NCI-H510A treated with DMSO at 0.1 percent for 48 hours (cell line): ENCODE results near the gene TAC4.
"Not testable (repeated sequence)": the region's sequence is repeated elsewhere in the genome, so short reads cannot be mapped to it uniquely, and the experiment has no call there.

ENCODE experiments used
- DNase-seq: peaks from one replicate; lab custom pipeline; 2025; lab: John Stamatoyannopoulos, UW

TAC4 gene

DNA sequence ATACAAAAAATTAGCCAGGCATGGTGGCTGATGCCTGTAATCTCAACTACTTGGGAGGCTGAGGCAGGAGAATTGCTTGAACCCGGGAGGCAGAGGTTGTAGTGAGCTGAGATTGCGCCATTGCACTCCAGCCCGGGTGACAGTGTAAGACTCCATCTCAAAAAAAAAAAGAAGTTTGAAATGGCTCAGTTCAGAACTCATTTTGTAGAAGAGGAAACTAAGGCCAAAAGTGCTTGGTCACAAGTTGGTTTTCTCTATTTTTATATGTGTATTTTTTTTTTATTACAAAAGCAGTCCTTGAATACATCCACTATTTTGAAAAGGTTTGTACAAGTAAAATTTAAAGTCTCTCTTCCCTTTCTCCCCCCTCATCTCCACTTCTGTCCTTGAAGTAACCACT lies 5.5 kb downstream of the TAC4 start:
- DNase-seq: no peak

DNA sequence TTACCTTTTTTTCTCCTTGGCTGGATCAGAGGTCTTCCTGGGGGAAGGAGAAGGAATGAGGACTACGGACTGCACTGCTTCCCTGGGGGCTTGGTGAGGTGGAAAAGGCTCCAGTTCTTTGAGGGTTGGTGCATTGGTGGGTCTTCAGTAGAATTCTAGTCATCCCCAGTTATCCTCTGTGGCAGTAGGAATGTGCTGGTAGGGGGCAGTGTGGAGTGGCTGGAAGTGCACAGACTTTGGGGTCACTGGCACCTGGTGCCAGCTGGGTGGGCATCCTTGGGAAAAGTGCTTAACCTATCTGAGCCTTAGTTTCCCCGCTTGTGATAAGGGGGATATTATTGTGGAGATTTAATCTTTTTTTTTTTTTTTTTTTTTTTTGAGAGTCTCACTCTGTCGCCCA lies 6.3 kb downstream of the TAC4 start:
- no peak for DNase-seq

DNA sequence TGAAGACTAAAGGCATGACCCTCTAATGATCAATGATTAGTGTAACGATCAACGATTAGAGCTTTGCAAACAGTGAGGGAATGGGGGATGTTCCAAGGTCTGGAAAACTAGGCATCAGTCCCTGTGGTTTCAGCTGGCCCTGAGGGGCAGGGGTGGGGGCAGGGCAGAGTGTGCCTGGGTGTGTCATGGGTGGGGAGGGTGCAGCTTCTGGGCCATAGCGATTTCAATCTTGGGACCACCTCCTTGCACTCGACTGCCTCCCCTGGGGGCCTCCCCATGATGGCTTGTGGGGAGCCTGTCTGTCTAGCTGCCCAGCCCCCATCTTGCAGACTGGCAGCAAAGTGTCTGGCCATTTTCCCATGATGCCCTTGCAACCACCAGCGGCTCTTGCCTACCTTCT lies 8.4 kb downstream of the TAC4 start:
- DNase-seq: no peak

DNA sequence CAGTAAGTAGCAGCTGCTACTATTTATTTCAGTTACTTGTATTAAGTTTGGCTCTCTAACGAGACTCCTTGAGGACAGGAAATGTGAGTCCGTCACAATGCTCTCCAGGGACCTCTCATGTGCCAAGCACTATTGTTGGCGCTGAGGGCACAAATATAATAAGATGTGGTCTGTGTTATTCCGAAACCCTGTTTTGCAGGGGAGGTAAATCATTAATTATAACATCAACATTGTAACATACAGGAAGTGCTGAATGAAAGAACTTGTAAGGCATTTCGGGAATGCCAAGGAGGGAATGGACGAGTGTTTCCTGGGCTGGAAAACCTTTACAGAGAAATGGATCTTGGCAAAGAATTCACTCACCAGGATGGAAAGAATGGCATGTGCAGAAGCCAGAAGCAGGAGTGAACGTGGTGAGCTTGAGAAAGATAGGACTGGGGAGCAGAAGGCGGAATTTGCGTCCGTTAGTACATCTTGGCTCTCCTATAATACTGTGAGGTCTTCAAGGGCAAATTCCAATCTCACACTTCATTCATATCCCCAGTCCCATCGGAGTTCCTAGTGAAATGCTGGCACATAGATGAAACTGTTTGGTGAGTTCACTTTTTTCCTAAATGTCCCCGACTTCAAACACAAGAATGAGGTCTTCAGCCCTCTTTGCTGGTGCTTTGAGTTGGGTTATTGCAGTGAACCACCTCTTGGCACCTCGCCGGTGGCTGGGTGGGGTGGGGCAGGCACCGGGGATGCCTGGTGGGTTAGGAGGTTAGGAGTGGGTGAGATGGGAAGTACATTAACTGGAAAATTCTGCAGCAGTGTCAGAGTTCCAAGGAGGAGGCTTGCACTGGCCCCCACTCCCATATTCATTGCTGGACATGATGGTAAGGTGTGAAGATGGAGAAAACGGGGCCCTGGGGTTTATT lies 11.5 kb downstream of the TAC4 start:
- no peak for DNase-seq

DNA sequence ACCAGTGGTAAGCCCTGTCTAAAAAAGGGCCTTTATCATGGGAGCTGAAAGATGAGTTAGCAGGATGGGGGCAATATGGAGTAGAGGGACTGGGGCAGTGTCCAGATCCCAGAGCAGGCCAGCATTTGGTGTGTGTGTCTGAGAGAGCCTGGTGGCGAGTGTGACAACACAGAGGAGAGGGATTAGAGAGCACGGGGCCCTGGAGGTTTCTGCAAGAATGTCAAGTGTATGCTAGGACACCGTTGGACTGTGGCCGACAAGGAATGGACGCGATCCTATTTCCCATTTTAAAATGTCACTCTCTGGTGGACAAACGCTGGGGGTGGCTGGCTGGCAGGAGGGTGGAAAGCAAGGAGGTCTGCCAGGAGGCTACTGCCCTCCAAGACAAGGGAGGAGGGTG lies 12.4 kb downstream of the TAC4 start:
- no peak for DNase-seq

DNA sequence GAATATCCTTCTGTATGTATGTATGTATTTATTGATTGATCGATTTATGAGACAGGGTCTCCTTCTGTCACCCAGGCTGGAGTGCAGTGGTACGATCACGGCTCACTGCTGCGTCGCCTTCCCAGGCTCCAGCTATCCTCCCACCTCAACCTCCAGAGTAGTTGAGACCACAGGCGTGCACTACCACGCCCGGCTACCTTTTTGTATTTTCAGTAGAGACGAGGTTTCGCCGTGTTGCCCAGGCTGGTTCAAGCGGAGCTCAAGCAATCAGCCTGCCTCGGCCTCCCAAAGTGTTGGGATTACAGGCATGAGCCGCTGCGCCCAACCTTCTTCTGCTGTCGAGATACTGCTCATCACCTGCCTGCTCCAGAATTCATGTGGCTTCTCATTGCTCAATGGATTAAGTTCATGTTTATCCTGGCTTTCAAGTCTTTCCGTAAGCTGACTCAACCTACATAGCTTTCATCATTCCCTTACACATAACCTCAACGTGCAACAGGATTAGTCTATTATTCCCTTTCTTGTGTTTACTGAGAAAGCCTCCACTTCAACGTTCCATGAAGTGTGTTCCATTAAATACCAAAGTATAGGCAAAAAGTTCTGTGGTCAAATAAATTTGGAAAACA lies 13.6 kb downstream of the TAC4 start:
- DNase-seq: no peak

DNA sequence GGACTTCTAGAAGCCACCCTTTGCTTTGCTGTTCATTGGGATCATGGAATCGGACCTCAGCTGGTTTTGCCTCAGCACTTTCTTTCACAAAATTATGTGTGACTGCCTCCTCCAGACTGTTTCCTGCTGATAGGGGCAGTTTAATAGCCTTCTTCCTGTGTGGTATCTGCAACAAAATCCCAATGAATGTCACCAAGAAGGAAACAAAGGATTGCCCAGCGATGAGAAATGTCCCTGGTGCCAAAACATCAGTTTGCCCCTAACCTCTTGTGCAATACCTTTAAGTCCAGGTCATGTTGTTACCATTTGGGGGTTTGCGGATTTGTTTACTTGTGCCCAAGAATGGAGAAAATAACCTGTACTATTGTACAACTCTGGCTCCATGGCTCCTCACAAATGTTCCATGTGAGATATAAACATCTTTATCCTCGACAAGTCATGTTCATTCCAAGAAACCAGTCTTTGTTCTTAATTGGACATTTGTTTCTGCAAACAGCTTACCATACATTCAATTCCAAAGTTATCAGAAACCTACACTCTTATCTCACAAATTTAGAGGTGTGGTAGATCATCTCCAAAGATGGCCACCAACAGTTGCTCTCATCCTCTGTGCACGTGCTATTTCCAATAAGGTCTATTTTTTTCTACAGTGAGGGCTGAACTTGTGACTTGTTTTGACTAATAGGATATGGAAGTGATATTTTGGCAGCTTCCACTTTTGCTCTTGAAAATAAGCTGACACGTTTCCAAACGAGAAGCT lies 14.8 kb downstream of the TAC4 start:
- DNase-seq: no peak

DNA sequence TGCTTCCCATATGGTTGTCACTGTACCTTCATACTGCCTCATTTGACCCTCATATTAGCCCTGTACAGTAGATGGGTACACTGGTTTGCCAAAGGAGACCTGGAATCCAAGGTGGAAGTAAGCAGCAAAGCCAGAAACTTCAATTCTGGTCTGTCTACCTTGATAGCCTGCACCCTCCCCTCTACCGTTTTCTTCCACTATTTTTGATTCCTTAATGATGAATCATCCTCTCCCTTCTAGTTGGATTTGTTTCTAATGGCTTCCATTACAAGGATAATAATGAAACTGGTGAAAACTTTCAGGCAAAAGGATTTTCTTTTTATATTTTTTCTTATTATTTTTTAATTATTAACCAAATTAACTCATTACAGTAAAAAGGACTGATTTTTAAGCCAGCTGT lies 17.3 kb downstream of the TAC4 start:
- DNase-seq: no peak

DNA sequence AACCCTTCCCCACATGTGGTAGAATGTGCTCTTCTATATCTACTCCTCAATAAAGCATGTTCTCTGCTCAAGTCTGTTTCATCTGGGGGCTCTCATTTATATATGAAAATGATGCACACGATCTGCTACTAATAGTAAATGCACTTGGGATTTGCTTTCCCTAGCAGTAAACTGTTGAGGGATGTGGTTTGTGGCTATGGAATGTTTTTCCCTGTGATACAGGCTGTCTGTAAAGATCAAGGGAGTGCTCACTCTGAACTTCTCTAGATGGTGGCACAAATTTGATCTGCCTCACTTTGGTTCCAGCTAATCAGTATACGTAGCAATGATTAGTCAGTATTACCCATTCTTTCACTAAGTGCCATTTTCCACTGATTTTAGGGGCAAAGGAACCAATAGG lies 18.8 kb downstream of the TAC4 start:
- DNase-seq: no peak

DNA sequence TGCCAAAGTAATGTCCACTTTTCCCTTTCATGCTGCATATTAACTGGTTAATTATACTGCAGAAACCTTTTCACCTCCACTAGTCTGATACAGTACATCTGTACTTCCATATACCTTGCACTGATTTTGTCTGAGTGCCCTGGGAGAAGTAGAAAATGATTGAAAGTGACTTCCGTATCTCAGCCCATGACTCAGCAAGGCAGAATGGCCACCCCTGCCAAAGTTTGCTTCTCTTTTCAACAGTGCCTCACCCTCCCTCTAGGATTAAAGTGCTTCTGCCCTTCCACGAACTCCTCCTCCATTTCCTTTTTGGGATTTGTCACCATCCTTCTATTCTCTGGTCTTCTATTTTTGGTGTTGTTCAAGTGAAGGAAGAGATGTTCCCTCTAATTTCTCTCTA lies 19.5 kb downstream of the TAC4 start:
- not testable (repeated sequence) for DNase-seq

DNA sequence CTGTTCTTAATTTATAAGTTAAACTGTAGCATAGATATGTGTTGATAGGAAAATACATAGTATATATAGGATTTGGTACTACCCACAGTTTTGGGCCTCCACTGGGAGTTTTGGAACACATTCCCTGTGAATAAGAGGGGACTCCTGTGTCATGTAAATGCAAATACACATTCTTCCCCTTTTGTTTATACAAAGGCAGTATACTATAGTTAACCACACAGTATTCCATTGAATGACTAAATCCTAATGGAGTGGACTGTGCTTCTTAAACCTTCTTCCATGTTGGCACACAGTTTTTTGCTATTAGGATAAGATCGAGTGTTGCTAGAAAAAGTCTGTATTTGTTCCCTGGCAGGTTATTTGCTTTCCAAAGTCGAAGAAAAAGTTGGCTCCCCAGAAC lies 22.2 kb downstream of the TAC4 start:
- DNase-seq: no peak

DNA sequence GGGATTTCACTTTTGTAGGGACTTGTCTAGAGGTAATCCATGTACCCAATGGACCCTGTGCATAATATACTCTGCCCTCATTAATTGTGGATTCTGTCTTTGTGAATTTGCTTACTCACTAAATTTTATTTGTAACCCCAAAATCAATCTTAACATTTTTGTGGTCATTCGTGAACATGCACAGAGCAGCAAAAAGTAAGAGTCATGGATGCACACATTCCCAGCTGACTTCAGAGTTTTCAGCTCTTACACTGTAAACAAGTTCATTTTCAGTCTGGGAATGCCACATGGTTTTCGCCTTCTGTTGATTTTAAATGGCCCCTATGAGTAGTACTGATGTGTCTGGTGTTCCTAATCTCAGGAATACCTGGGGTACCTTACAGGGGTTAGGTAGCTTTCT lies 24.3 kb downstream of the TAC4 start:
- DNase-seq: no peak

DNA sequence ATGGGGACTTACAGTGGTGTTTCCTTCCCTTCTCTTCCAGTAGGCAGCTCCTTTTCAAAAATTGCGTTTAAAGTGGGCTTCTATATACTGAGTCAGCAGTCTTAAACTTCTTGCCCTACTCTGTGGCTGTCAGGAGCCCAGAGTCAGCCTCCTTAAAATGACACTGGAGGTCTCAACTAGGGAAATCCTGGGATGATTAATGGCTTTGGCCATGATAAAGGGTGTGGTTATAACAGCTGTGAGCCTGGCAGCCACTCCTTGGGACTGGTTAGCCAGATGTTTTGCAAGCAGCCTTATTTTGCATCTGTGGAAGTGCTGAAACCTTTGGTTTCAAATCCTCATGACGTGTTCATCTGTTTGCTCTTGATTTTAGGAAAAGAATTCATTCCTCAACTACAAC lies 25.0 kb downstream of the TAC4 start:
- DNase-seq: no peak

DNA sequence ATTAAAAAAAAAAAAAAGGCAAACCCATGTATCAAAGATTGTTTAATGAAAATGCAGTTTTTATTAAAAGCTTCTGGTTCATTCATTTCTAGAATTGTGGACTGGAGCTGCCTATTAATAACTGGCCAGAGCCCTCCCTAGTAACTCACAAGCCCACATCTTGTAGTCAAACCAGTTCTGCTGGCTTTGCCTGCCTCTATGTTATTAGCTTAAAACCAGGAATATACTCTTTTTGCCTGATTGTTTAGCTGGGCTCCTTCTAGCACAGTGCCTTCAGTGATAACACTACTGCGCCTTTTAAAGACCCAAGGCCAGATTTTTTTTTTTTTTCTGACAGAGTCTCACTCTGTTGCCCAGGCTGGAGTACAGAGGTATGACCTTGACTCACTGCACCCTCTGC lies 26.0 kb downstream of the TAC4 start:
- no peak for DNase-seq

DNA sequence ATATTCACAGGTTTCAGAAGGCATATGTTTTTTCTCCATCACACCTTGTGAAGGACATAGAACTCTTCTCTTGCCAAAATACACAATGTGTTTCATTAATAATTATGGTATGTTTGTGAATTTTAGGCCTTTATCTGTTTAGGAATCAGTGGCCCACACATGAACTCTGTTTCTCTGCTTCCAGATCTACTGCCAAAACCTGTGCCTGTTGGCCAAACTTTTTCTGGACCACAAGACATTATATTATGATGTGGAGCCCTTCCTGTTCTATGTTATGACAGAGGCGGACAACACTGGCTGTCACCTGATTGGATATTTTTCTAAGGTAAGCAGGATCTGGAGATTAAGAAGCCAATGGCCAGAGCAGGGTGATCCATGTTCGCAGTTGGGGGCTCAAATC lies 26.4 kb downstream of the TAC4 start:
- DNase-seq: no peak

DNA sequence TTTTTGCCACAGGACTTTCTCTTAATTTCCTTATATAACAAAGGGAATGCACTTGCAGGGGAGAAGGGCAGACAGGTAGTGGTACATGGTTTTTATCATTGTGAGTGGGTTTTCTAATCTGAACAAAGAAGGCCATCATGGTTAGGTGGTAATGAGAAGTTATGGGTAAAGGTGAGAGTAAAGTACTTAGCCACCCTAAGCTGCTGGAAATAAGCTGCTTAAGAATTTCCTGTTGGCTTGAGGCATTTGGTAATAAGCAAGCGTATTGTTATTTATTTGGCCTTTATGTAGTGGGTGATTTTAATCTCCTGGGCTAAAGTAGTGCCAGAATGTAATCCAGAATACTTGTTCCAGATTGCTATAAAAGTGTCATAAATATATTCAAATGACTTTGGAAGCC lies 27.1 kb downstream of the TAC4 start:
- no peak for DNase-seq

DNA sequence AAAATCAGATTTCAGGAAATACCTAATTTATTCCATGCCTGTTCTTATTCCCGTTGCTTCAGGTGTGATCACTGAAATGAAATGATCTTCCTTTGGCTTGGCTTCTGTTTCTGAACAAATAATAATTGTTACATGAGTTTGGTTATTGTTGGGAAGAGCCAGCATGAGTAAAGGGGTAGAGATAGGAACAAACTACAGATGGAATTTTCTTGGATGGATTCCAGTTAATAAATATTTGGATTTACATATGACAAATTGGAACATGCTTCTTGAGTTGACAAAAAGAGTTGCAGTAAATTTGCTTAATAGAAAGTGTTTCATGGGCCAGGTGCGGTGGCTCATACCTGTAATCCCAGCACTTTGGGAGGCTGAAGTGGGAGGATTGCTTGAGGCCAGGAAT lies 28.2 kb downstream of the TAC4 start:
- DNase-seq: no peak

DNA sequence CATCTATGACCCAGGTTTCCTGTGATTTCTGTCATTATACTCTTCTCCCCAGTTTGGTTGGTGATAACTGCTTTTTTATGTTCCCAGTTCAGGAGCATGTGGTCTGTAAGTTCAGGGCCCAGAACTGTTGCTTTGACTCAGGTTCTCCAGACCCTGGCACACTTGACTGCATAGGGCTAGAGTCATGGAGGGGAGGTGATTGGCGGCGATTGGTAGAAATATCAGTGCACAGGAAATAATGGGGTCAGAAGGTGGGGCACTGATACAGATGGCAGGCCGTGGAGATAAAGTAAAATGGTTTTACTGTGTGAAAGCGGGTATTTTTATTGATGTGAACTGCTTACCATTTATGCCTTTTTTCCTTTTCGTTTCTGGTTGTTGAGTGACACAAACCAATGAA lies 28.7 kb downstream of the TAC4 start:
- no peak for DNase-seq

DNA sequence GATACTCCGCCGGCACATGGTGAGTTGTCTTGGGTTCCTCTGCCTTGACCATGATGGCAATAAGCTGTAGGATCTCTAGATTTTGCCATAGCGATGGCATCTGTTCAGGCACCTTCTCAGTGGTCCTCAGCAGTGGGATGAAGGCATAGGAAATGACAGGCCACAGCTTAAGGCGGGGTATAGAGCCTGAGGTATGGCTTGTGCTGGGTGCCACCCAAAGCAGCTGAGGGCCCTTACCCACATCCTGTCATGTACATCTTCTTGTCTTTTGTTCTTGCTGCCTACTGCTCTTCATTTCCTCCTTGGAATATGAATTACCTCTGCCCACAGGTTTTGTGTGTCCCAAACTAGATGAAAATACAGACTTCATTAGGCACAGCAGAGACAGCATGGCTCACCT lies 29.9 kb downstream of the TAC4 start:
- DNase-seq: no peak

DNA sequence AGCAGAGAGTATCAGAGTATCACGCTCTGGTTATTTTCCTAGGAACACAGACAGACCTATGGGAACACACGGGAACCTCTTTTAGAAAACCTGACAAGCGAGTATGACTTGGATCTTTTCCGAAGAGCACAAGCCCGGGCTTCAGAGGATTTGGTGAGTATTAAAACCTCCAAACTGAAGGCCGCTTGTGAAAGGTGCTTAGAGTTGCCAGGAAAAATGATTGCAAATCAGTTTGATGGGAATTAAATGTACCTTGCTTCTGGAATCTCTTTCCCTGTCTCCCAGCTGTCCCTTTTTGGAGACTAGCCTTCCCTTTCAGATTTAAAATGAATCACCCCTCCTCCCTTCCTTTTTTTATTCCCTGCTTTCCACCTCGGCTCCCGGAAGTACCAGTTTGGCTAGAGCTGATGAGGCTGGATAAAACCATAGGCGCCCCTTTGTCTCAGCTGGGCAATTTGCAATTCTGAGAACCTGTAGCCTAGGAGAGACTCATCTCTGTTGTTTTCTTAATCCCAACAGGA lies 32.0 kb downstream of the TAC4 start:
- DNase-seq: no peak

DNA sequence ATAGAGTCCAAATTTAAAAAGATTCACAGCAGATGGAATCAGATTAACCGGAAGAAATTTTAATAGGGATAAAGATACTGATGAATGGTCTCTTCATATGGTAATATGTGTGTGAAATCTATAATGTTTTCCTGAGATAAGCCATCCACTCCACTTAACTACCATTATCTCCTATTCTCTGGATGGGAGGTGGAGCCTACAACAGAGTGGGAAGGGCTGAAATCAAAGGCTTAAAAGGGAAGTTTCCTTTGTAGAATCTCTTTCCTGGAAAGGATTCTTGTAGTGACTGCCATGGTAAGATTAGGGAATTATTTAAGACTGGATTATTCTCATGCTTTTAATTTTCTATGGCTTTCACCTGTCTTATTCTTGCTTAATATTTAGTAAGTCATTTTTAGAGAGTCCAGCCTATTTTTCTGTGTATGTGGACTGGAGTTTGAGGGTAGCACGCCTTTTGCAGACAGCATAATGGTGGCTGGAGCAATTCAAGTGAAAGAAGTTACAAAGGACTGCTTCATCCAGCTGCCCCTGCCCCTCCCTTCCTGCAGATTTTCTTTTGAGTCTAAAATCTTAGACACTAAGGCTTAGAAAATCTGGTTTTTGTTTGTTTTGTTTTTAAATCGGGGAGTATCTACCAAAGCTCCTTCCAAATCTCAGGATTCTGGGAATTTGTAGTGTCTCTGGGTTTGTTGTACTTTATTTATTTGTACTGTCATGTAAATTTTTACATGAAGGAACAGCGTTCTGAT lies 32.9 kb downstream of the TAC4 start:
- no peak for DNase-seq

DNA sequence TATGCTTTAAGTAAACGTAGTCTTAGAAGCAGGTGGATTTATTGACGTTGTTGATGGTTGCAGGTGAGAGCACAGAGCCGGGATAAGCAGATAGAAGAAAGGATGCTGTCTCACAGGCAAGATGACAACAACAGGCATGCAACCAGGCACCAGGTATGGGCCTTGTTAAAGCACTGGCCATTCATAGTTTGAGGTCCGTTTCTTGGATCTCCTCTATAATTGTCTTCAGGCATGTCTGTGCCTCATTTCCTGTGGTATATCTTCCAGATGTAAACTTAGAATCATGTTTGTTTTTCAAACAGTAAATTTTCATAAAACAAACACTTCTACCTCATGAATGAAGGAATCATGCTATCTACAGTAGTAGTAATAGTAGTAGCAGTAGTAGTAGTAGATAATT lies 38.8 kb downstream of the TAC4 start:
- DNase-seq: no peak
